Activated gamma-delta T cell (primary cell): Measurements from ENCODE around the gene FAM193A.
A peak's percentile ranks its signal among the peaks of the same experiment; 100 is the strongest.
"Not testable (repeated sequence)": the region's sequence is repeated elsewhere in the genome, so short reads cannot be mapped to it uniquely, and the experiment has no call there.

Experiments
- DNase-seq: peaks from one replicate; lab custom pipeline; 2025; lab: John Stamatoyannopoulos, UW

Gene FAM193A

DNA sequence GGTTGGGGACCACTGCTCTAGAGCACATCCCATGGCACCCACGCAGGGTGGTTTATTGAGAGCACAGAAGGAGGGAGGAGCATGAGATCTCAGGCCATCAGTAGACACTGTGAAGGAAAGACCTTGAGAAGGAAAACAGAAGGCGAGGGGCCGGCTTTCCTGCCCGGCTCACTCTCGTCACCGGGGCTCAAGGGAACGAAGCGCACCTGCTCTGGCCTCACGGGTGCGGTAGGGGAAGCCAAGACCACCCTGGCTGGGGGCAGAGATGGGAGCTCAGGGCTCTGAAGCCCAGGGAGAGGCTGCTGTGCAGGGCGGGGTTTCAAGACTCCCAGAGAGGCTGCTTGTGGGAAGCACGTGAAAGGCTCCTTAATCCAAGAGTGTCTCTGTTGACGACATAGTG, 113.8 kb downstream of the FAM193A start:
- no peak for DNase-seq

DNA sequence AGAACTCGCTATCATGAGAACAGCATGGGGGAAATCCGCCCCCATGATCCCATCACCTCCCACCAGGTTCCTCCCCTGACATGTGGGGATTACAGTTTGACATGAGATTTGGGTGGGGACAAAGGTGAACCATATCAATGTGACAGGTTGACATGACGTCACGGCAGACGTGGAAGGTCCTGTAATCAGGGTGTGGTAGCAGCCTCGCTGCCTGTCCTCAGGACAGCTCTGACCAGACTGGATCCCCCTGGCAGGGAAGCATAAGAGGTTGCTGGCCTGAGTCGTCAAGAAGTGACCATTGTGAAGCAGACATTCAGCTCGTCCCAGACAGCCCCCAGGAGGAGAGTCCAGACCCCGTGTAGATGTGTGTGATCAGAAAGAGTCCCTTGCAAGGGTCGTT, 115.1 kb downstream of the FAM193A start:
- DNase-seq, result no peak

DNA sequence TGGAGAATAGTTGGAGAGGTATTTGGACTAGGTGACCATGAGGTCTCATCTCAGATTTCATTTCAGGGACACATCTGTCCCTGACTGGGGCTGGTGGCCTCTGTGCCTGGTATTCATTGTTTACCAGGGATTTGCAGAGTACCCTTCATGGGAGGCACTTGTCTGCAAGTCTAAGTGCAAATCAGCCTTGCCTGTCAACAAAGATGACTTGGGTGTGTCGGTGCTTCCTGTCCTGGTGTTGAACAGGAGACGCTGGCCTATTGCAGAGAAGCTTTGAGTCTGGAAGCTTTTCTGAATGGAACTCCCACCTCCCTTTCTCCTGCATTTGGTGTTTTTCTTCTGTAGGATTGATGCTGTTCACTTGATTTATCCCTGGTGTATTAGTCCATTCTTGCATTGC, 115.6 kb downstream of the FAM193A start:
- DNase-seq, result no peak

DNA sequence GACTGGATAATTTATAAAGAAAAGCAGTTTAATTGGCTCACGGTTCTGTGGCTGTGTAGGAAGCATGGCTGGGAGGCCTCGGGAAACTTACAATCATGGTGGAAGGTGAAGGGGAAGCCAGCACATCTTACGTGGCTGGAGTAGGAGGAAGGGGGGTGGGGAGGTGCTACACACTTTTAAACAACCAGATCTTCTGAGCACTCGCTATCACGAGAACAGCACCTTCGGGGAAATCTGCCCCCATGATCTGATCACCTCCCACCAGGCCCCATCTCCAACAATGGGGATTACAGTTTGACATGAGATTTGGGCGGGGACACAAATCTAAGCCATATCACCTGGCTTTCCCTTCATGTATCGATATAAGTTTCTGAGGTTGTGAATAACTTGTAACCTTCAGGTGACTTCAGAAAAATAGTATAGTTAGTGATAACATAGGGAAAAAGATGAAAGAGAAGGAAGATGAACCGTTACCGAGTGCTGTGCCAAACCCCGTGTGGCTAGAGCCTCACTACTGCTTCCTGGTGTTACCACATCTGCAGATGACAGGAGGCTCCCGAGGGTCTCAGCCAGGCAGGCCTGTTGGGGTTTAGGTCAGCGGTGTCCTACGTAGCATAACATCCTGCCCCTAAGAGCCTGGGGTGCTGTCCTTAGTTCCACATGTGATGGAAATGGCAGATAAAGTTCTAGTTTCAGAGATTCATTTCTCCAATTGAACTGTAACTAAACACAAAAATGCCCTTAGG, 116.1 kb downstream of the FAM193A start:
- no peak for DNase-seq

DNA sequence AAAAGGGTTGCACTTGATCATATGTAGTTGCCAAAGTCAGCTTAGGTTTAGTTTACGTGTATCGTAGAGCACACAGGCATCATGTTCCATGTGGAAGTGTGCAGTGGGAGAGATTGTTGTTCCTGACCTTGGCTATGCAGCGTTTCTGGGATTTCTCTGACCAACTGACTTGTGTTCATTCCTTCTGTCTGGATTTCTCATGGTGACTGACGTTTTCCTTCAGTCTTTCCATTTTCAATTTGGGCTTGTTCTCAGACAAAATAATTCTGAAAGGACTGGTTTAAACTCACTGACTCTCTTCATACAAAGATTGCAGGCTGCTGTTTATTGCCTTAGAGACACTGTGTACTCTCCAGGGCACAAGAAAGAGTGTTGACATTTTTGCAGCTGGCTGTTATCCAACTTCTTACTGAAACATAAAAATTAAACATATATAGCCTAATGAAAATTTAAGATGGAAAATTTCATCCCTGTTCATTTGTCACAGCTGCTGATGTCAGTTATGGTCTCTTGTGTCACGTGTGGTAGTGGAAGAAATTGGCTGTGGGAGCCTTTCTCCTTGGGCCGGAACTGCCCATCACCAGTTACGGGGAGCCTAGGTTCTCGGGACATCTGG, 124.3 kb downstream of the FAM193A start:
- DNase-seq, result no peak

DNA sequence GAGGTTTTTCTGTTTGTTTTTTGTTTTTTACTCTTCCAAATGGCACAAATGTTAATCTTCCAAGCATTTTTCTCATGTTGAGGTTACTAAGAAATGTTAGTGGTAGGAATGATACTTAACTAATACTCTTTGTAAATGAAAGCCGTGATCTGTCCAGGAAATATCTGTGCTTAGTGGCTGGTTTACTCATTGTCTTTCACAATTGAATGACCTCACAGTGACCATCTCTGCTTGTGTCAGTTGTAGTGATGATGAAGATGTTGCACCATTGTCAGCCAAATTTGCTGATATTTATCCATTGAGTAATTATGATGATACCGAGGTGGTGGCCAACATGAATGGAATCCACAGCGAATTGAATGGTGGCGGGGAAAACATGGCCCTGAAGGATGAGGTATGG, 126.2 kb downstream of the FAM193A start:
- no peak for DNase-seq

DNA sequence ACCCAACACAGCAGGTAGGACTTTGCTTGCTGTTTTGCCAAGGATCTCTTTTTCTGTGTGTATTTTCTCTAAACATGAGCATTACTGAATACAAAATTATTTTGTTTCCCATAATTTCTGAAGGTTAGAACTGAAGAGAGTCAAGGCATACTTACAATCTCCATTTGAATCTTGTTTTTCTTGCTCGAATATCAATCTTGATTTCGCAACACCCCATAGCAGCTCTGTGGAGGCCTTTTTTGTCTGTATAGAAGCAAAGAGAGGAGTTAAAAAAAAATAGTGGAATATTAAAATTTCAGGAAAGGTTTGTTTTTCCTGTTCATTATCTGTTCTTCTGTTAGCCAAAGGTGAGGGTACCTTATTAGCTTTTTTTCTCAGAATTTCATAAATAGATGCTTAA, 126.8 kb downstream of the FAM193A start:
- DNase-seq, result no peak

DNA sequence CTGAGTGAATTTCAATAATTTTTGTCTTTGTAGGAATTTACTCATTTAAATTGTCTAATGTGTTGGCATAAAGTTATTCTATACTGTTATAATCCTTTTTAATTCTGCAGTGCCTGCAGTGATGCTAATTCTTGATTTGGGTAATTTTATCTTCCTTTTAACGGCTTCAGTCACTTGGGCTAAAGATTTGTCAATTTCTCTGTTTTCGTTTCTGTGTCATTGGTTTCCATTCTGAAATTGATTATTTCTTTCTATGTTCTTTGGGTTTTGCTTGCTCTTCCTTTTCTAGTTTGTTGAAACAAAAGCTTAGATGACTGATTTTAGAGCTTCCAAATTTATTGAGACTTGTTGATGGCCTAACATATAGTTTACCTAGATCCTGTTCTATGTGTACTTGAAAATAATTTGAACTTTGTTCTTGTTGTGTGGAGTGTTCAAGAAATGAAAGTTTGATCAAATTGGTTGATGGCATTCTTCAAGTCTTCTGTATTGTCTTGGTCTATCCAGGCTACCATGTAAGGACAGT, 130.3 kb downstream of the FAM193A start:
- DNase-seq, result no peak

DNA sequence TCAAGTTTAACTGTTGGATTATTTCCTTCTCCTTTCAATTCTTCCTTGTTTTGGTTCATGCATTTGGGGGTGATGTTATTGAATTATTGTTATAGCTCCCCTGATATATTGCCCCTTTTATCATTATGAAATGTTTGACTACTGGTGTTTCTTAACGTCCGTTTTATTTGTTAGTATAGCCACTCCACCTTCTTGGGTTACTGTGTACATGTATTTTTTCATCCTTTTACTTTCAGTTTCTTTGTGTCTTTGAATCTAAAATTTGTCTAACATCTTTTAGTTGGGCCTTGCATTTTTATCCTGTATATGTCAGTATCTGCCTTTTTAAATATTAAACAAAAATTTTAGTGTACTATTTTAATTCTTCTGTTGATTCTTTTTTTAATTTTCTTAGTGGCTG, 131.0 kb downstream of the FAM193A start:
- DNase-seq, result no peak

DNA sequence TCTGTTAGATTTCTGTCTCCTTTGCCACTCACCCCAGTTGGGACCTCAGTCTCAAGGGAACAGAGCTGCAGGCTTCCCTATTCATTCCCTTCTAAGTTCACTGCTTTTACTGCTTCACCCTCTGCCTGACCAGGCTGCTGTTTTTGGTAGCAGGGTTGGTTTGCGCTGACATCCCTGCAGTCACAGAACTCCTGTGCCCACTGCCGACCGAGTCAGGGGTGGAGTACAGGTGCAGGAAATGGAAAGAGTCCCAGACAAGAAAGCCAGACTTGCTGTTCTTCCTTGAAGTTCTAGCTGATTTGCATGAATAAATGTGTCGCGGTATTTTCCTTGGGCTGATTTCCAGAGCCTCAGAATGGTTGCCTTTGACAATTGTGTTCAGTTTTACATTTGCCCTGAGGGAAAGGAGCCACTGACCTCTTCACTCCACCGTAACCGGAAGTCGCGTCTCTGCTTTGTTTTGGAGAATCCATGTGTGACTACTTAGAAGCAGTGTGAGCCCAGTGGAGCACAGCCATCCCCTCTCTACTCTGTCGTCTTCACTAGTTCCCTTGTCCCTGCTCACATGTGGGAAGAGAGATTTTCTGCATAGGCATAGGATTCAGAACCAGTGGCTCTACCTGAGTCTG, 134.9 kb downstream of the FAM193A start:
- DNase-seq, result no peak

DNA sequence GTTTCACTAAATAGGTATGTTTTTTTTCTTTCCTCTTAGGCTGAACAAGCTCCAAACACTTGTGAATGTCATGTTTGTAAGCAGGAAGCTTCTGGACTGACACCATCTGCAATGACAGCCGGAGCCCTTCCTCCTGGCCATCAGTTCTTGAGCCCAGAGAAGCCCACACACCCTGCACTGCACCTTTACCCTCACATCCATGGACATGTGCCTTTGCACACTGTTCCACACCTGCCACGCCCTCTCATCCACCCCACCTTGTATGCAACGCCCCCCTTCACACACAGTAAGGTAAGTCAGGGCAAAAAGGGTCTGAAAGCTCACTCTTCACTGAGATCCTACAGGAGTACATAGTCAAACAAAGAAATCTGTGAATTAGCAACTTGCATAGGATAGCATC, 135.6 kb downstream of the FAM193A start:
- DNase-seq, result no peak

DNA sequence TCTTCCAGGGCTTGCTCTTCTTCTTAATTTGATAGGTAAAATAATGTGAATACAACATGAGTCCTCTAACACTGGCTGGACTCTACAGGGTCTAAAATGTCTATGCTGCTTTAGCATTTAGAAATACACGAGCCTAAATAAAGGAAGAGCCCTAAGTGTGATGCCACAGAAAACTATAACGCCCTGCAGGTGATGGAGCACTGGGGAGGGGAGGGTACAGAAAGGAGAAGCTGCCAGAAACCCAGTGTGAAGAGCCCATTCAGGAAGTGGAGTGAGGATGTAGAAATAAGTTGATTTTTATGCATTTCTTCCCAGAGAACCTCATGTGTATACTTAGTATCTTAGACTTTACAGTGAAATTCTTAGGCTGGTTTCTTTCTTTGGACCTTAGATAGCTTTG, 136.3 kb downstream of the FAM193A start:
- DNase-seq, result no peak

DNA sequence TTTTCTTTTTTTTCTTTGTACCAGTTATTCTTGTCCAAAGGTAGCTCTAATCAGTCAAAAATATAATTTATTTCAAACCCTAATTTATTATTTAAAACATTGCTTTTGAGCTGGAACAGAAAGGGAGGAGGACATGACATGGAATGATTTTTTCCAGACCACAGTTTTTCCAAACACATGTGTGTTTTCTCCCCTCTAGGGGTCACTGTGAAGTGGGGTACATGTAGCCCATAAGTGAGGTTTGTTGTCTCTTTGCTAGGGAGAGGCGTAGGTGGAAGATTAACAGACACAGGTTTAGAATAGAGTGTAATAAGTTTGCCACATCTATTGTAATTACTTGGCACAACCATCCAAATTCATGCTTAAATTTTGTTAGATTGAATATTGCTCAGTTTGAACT, 136.7 kb downstream of the FAM193A start:
- DNase-seq, result no peak

DNA sequence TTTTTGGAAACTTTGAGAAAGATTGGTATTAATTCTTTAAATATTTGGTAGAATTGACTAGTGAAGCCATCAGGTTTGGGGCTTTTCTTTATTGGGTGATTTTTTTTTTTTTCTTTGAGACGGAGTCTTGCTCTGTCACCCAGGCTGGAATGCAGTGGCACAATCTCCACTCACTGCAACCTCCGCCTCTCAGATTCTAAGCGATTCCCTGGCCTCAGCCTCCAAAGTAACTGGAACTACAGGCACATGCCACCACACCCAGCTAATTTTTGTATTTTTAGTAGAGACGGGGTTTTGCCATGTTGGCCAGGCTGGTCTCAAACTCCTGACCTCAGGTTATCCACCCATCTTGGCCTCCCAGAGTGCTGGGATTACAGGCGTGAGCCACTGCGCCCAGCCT, 143.3 kb downstream of the FAM193A start:
- DNase-seq, result not testable (repeated sequence)

DNA sequence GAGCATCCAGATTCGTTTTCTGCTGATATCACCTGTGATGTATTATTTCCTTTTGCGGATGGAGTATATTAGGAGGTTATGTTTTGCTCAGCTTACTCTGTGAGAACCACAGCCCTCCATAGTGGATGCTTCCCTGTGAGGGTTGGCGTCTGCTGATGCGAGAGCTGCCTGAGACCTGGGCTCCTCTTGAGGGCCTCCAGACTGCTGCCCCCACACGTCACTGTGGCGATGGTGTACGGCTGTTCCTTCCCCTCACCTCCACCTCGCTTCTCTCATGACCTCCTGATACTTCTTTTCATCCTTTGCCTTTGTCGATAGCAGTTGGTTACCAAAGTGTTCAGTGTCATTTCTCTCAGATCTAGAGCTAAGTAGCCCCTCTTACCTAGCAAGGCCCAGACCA, 148.0 kb downstream of the FAM193A start:
- no peak for DNase-seq

DNA sequence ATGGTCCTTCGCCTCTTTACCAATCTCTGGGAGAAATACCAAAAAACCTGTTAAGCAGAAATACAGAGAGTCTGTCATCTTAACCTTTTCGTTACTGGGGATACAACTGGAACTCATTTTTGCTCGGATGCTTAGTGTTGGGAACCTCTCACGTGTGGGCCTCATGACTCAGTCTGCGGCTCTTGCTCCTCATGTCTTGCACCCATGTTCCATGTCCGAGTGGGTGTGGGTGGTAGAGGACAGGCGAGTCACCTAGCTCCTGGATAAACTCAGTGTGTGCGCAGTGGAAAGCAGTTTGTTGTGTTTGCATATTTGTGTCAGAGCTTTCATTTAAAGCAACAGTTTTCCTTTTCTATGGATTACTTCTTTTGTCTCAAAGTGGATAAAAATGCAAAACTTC, 149.1 kb downstream of the FAM193A start:
- no peak for DNase-seq

DNA sequence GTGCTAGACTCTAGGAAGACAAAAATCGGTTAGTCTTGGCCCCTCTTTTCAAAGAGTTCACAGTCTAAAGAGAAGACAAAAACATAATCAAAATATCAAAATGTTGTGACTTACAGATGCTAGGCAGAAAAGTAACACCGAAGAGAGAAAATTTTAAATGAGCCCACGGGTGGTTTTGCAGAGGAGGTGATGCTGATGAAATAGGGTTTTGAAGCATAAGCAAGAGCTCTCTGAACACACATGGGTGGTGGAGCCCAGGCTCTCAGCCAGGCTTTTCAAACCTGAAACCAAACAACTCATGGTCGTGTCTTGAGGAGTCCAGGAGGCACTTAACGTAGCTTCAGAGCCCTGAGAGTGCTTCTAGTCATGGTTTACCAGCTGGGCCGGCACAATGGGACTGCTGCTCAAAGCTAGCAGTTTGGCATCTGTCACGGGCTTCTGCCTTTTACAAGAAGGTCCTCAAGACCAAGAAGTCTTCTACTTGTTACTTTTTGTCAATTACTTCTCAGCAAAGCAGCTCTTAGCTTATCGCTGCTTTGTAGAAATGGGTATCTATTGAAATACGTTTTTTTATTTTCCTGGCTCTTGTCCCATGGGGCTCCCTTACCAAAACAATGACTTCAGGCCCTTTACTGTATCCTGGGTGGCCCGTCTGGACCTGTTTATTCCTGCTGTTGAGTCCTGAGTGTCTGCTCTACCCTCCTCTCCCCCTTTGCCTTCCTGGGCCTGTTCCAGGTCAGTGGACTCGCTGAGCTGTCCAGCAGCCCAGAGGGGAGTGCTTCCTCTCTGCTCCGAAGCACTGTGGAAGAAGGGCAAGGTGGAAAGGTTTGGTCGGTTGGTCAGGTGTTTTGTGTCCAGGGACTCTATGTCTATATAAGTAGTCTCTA, 150.2 kb downstream of the FAM193A start:
- no peak for DNase-seq

DNA sequence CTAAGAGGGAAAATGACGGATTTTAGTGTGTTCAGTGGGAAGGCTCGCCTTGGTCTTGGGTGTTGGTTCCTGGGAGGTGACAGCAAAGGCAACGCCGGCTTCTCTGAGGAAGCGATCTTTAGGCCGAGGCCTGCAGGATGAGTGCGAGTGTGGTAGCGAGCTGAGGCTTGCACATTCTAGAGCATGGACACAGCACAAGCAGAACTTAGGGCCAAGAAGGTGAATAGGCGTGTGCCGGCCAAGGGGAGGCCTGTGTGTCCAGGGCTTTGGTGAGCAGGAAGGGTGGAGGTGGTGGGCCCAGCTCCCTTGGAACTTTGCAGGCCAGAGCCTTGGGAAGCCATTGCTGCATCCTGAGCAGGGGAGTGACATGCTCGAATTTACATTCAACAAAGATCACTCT, 151.8 kb downstream of the FAM193A start:
- no peak for DNase-seq

DNA sequence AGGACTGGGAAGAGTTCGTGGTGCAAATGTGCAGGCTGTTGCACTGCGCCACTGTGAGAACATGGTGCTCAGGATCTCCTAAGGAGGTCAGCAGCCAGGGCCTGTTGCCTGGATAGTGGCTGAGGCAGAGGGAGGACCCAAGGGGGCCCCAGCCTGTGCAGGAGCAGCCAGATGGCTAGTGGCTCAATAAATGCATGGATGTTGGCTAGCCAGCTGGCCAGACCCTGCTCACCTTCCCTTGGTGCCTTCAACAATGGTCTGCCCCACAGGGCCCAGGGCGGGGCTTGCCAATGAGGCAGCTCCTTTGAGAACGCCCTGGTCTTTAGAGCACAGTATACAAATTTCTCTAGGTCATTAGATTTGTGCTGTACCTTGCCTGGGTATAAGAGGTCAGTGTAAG, 152.2 kb downstream of the FAM193A start:
- no peak for DNase-seq

DNA sequence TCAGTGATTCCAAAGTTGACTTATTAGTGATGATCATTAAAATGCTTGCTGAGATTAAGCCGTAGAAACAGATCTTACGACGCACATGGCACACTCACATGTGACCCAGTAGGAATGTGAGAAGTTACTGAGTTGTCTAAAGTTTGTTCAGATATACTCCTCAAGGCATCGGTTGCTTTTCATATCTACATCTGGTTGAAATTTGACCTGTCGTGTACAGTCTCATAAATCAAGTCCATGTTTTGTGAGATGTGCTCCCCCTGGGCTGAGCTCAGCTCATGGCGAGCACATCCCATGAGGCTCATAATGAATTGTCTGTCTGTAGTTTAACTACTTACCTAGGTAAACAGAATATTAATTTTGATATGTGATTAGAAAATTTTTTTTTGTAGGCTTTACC, 152.7 kb downstream of the FAM193A start:
- no peak for DNase-seq

DNA sequence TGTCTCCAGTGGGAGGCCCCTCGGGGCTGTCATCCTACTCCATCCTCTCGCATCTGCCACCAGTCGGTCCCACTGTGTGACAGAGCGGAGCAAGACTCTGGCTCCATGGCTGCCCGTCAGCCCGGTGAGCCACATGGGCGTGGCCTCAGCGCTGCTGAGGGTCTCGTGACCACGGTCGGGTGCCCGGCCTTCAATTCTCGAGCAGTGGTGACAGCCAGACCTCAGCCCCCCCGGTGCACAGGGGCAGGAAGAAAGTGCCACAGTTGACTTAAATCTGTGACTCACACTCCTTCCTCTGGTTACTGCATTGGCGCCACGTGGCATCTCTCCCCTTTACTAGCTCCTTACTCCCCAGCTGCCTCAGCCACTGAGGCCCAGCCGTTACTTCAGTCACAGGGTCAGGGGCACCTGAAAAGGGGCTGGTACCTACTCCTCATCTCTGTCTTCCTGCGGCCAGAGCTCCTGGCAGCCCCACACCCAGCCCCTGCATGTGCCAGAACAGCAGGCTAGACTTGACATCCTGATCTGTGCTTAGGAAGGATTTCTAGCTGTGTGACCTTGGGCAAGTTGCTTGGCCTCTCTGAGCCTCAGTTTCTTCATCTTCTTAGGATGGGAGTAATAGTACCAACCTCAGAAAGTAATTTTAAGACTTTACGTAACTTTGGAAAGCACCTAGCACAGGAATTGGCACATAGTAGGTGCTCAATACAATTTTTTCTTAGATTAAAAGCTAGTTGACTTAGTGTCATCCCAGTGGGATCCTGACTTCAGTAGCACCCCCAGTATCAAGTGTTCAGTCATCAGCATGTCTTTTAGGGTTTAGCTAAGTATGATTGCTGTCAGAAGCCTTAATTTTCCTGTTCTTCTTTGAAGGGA, 153.6 kb downstream of the FAM193A start:
- DNase-seq, result peak; percentile 26
